ENCODE measurements around the gene PGAP2.
A peak's percentile ranks its signal among the peaks of the same experiment; 100 is the strongest.
"Not testable (repeated sequence)": the region's sequence is repeated elsewhere in the genome, so short reads cannot be mapped to it uniquely, and the experiment has no call there.

Gene PGAP2

DNA sequence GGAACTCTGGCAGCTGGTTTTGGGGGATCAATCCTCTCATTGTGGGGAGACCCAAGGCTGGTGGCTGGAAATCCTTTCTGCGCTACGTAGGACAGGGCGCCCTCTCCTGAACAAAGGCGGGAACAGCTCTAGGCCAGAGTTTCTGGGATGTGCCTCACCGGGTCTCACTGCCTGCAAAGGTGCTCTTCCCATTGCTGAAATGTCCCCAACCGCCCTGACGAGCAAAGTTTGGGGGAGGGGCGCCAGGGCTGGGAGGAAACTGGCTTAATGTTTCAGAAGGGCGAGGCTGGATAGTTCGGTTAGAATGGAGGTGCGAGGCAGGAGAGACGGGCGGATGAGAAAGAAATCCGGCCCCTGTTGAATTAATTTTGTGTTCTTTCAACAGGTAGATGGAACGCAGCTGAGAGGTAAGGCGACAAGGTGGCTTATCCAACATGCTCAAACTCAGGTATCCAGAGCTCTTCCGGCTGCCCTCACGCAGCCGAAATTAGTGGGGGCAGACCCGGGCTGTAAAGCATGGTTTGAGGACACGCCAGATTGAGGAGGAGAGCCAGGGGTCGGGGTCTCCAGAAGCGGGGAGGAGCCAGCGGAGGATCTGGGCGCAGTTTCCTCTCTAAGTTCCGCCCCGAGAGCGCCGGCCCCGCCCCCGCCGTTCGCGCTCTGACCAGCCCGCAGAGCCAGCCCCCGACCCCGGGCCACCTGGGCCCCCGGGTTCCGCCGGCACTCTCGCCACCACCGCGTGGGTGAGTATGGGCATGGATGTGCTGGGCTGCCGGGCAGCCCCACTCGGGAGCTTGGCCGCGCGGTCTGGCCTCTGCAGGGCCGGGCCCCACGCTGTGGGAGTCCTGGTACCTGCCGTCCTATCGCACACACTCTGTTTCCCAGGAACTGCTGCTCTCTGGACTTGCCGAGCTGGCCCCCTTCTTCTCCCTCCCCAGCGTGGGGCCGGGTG, at the start of gene PGAP2:
TSS of gene PGAP2 (plus strand) at position 652 of the 952 bp plus-strand sequence. CDS start 2,700 bp downstream, outside the sequence.
- no peaks in the 10 kb centered on the region for H3K27me3 ChIP-seq (ENCODE audit: insufficient read depth, low read length)
- H2AFZ ChIP-seq (ENCODE audit: low read length, unreplicated experiment): peak within 1 kb of the TSS; percentile 98
- H3K27ac ChIP-seq (ENCODE audit: low read depth, low read length): no peak within 1 kb of the TSS
- H3K36me3 ChIP-seq (ENCODE audit: insufficient read depth, low read length): no peaks in the 10 kb centered on the region
- H3K79me2 ChIP-seq (ENCODE audit: control insufficient read depth, insufficient read depth, low read length, unreplicated experiment): no peaks in the 10 kb centered on the region
- H3K4me1 ChIP-seq (ENCODE audit: control insufficient read depth, insufficient read depth, low read length, unreplicated experiment): peaks cover 13% of the 10 kb centered on the region
- peak within 1 kb of the TSS; percentile 93 for H3K4me3 ChIP-seq (ENCODE audit: low read depth, low read length)

DNA sequence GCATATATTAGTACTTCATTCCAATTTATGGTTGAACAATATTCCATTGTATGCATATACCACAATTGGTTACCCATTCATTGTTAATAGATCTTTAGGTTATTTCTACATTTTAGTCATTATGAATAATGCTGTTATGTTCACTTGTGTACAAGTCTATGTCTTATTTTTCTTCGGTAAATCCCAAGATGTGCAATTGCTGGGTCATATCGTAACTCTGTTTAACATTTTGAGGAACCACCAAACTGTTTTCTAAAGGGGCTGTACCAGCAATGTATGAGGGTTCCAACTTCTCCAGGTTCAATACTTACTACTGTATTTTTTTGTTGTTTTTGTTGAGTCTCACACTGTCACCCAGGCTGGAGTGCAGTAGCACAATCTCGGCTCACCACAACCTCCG, 44.1 kb upstream of the PGAP2 start:
- H3K36me3 ChIP-seq (ENCODE audit: insufficient read depth, low read length): peaks cover 44% of the 10 kb centered on the region
- no peaks in the 10 kb centered on the region for H3K27me3 ChIP-seq (ENCODE audit: insufficient read depth, low read length)
- H3K27ac ChIP-seq (ENCODE audit: low read depth, low read length): no peak overlapping the region
- H3K4me1 ChIP-seq (ENCODE audit: control insufficient read depth, insufficient read depth, low read length, unreplicated experiment): no peaks in the 10 kb centered on the region
- H3K4me3 ChIP-seq (ENCODE audit: low read depth, low read length): no peak overlapping the region
- no peak overlapping the region for H2AFZ ChIP-seq (ENCODE audit: low read length, unreplicated experiment)
- H3K79me2 ChIP-seq (ENCODE audit: control insufficient read depth, insufficient read depth, low read length, unreplicated experiment): peaks cover 7% of the 10 kb centered on the region

- not testable (repeated sequence) for H3K27ac ChIP-seq (ENCODE audit: low read depth, low read length); H3K4me3 ChIP-seq (ENCODE audit: low read depth, low read length)
- H3K36me3 ChIP-seq (ENCODE audit: insufficient read depth, low read length): peaks cover 41% of the 10 kb centered on the region
Measured at GRCh38 chr11:3766836-3767235, 41.5 kb upstream of the PGAP2 start.

GRCh38 chr11:3767536-3767935, 40.8 kb upstream of the PGAP2 start:
- Histone ChIP-seq H3K27me3 (ENCODE audit: insufficient read depth, low read length) (no peaks in the 10 kb centered on the region), H3K27ac (ENCODE audit: low read depth, low read length) (no peak overlapping the region), H2AFZ (ENCODE audit: low read length, unreplicated experiment) (no peak overlapping the region), H3K4me1 (ENCODE audit: control insufficient read depth, insufficient read depth, low read length, unreplicated experiment) (no peaks in the 10 kb centered on the region), H3K4me3 (ENCODE audit: low read depth, low read length) (no peak overlapping the region), H3K36me3 (ENCODE audit: insufficient read depth, low read length) (peaks cover 40% of the 10 kb centered on the region), H3K79me2 (ENCODE audit: control insufficient read depth, insufficient read depth, low read length, unreplicated experiment) (peaks cover 8% of the 10 kb centered on the region)

More at GRCh38 chr11:3766836-3767235, 41.5 kb upstream of the PGAP2 start:
- not testable (repeated sequence) for H3K27me3 ChIP-seq (ENCODE audit: insufficient read depth, low read length); H3K4me1 ChIP-seq (ENCODE audit: control insufficient read depth, insufficient read depth, low read length, unreplicated experiment); H2AFZ ChIP-seq (ENCODE audit: low read length, unreplicated experiment); H3K79me2 ChIP-seq (ENCODE audit: control insufficient read depth, insufficient read depth, low read length, unreplicated experiment)

DNA sequence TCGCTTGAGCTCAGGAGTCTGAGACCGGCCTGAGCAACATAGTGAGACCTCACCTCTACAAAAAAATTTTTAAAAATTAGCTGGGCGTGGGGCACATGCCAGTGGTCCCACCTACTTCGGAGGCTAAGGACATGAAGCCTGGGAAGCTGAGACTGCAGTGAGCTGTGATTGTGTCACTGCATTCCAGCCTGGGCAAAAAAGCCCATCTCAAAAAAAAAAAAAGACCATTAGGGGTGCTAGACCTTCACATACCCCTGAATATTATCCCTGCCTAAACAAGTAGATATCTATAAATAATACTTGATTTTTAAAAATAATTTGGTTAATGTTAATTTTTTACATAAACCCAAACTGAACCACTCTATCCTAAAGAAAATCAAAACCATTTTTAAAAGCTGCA, 35.2 kb upstream of the PGAP2 start:
- Histone ChIP-seq H3K79me2 (ENCODE audit: control insufficient read depth, insufficient read depth, low read length, unreplicated experiment) (peaks cover 4% of the 10 kb centered on the region), H3K4me3 (ENCODE audit: low read depth, low read length) (no peak overlapping the region), H3K27me3 (ENCODE audit: insufficient read depth, low read length) (no peaks in the 10 kb centered on the region), H2AFZ (ENCODE audit: low read length, unreplicated experiment) (no peak overlapping the region), H3K36me3 (ENCODE audit: insufficient read depth, low read length) (peaks cover 41% of the 10 kb centered on the region), H3K4me1 (ENCODE audit: control insufficient read depth, insufficient read depth, low read length, unreplicated experiment) (no peaks in the 10 kb centered on the region), H3K27ac (ENCODE audit: low read depth, low read length) (no peak overlapping the region)

GRCh38 chr11:3775736-3776406, 32.5 kb upstream of the PGAP2 start:
- Histone ChIP-seq H3K27me3 (ENCODE audit: insufficient read depth, low read length) (no peaks in the 10 kb centered on the region), H3K79me2 (ENCODE audit: control insufficient read depth, insufficient read depth, low read length, unreplicated experiment) (peaks cover 26% of the 10 kb centered on the region), H3K4me3 (ENCODE audit: low read depth, low read length) (no peak overlapping the region), H3K36me3 (ENCODE audit: insufficient read depth, low read length) (peaks cover 43% of the 10 kb centered on the region), H3K4me1 (ENCODE audit: control insufficient read depth, insufficient read depth, low read length, unreplicated experiment) (no peaks in the 10 kb centered on the region), H3K27ac (ENCODE audit: low read depth, low read length) (no peak overlapping the region), H2AFZ (ENCODE audit: low read length, unreplicated experiment) (no peak overlapping the region)

DNA sequence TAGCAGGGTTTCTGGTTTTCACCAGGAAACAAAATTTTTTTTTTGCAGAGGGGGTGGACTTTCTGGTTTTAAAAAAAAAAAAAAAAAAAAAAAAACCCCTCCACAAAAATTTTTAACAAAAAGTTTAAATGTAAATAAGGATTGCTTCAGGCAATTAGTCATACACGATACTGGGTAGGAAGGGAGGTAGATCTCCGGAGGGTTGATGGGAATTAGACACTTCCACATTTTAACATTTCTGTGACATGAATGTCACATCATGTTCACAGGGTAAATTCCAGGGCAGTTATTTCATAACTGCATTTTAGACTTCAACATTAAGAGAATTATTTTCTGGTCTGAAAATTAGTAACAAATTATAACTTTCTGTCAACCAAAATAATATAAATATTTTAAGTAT, 26.9 kb upstream of the PGAP2 start:
- peaks cover 64% of the 10 kb centered on the region for H3K79me2 ChIP-seq (ENCODE audit: control insufficient read depth, insufficient read depth, low read length, unreplicated experiment)
- peak overlapping the region; percentile 79 for H3K27ac ChIP-seq (ENCODE audit: low read depth, low read length)
- no peaks in the 10 kb centered on the region for H3K27me3 ChIP-seq (ENCODE audit: insufficient read depth, low read length)
- peaks cover 29% of the 10 kb centered on the region for H3K4me1 ChIP-seq (ENCODE audit: control insufficient read depth, insufficient read depth, low read length, unreplicated experiment)
- 0 out of 2 replicates have a peak overlapping the region, but pooled peaks have one; percentile 20 for H3K4me3 ChIP-seq (ENCODE audit: low read depth, low read length)
- H3K36me3 ChIP-seq (ENCODE audit: insufficient read depth, low read length): peaks cover 19% of the 10 kb centered on the region
- no peak overlapping the region for H2AFZ ChIP-seq (ENCODE audit: low read length, unreplicated experiment)

DNA sequence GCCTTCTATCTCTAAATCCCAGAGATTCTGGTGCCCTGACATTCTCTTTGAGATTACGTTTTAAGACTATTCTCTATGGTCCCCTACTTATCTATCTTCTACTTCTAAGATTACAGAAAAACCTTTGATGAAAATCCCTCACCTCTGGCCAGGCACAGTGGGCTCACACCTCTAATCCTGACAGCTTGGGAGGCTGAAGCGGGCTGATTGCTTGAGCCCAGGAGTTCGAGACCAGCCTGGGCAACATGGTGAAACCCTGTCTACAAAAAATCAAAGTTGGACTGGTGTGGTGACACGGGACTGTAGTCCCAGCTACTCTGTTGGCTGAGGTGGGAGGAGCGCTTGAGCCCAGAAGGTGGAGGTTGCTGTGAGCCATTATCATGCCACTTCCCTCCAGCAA, 25.4 kb upstream of the PGAP2 start:
- peaks cover 79% of the 10 kb centered on the region for H3K79me2 ChIP-seq (ENCODE audit: control insufficient read depth, insufficient read depth, low read length, unreplicated experiment)
- H3K4me3 ChIP-seq (ENCODE audit: low read depth, low read length): no peak overlapping the region
- H3K27me3 ChIP-seq (ENCODE audit: insufficient read depth, low read length): no peaks in the 10 kb centered on the region
- no peak overlapping the region for H3K27ac ChIP-seq (ENCODE audit: low read depth, low read length)
- H2AFZ ChIP-seq (ENCODE audit: low read length, unreplicated experiment): no peak overlapping the region
- peaks cover 14% of the 10 kb centered on the region for H3K36me3 ChIP-seq (ENCODE audit: insufficient read depth, low read length)
- H3K4me1 ChIP-seq (ENCODE audit: control insufficient read depth, insufficient read depth, low read length, unreplicated experiment): peaks cover 39% of the 10 kb centered on the region

GRCh38 chr11:3783611-3784010, 24.7 kb upstream of the PGAP2 start:
- H3K4me3 ChIP-seq (ENCODE audit: low read depth, low read length): no peak overlapping the region
- no peak overlapping the region for H3K27ac ChIP-seq (ENCODE audit: low read depth, low read length)
- peaks cover 9% of the 10 kb centered on the region for H3K36me3 ChIP-seq (ENCODE audit: insufficient read depth, low read length)
- peaks cover 82% of the 10 kb centered on the region for H3K79me2 ChIP-seq (ENCODE audit: control insufficient read depth, insufficient read depth, low read length, unreplicated experiment)
- H2AFZ ChIP-seq (ENCODE audit: low read length, unreplicated experiment): no peak overlapping the region
- no peaks in the 10 kb centered on the region for H3K27me3 ChIP-seq (ENCODE audit: insufficient read depth, low read length)
- peaks cover 39% of the 10 kb centered on the region for H3K4me1 ChIP-seq (ENCODE audit: control insufficient read depth, insufficient read depth, low read length, unreplicated experiment)

DNA sequence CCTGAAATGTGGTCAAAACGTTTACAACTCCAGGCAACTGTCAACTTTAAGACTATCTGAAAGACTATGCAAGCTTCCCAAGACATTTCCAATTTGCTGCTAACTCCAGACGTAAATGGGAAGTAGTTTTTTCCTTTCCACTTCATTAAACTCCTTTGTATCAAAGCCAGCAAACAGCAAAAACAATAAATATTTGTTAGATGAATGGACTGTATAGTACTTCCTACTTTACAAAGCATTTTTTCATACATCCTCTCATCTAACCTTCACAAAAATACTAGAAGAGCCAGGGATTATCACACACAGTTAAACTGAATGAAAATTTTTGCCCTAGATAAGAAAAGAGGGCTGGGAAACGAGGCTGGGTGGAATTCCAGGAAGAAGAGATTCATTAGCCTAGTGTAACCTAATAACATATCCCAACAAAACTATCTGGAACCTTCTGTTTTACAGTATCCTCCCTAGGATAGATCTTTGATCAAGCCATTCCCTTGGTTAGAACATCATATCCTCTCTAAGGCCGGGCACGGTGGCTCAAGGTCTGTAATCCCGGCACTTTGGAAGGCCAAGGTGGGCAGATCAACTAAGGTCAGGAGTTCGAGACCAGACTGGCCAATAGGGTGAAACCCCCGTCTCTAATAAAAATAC, 21.5 kb upstream of the PGAP2 start:
- H3K4me1 ChIP-seq (ENCODE audit: control insufficient read depth, insufficient read depth, low read length, unreplicated experiment): peaks cover 30% of the 10 kb centered on the region
- no peak overlapping the region for H2AFZ ChIP-seq (ENCODE audit: low read length, unreplicated experiment)
- peaks cover 86% of the 10 kb centered on the region for H3K79me2 ChIP-seq (ENCODE audit: control insufficient read depth, insufficient read depth, low read length, unreplicated experiment)
- H3K27ac ChIP-seq (ENCODE audit: low read depth, low read length): peak overlapping the region; percentile 39
- no peaks in the 10 kb centered on the region for H3K27me3 ChIP-seq (ENCODE audit: insufficient read depth, low read length)
- no peak overlapping the region for H3K4me3 ChIP-seq (ENCODE audit: low read depth, low read length)
- H3K36me3 ChIP-seq (ENCODE audit: insufficient read depth, low read length): no peaks in the 10 kb centered on the region
